ENCODE measurements around the gene REXO5. TPM values are rescaled to one million over a fixed set of nuclear protein-coding genes. Genes with fewer than 3 reads are reported as not detected.
A peak's percentile ranks its signal among the peaks of the same experiment; 100 is the strongest.

Gene REXO5
- total RNA-seq, 1 donor from 2014 or later: 11.8 TPM

DNA sequence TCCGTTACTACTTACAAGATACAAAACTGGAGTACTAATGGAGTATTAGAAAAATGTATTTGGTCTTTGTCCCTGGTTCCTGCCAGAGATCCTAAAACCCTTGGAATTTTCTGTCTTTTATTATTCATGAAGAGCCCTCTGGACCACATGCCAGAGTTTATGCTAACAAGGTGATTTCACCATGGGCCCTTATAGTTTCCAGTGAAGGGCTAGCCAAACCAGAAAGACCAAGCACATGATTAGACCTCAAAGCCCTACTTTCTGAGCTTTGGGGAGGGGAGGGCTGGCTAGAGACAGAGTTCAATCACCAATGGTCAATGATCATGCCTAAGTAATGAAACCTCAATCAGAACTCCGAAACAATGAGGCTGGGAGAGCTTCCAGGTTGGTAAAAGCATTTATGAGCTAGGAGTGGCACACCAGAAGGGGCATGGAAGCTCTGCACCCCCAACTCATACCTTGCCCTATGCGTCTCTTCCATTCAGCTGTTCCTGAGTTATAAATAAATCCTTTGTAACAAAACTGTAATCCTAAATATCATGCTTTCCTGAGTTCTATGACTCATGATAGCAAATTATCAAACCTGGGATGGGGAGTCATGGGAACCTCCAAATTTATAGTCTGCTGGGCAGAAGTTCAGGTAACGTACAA lies 83.4 kb downstream of the REXO5 start:
- no peaks in the 10 kb centered on the region for H3K9me3 Mint-ChIP-seq
- H3K4me3 Mint-ChIP-seq (ENCODE audit: low read depth): no peak overlapping the region
- intact Hi-C loops (cut with micrococcal nuclease): no loop called here
- H3K27ac Mint-ChIP-seq: no peak overlapping the region
- DNase-seq (ENCODE audit: low spot score): no peak
- no peaks in the 10 kb centered on the region for H3K27me3 Mint-ChIP-seq (ENCODE audit: low read depth)
- peaks cover 32% of the 10 kb centered on the region for H3K4me1 Mint-ChIP-seq (ENCODE audit: low read depth)
- H3K36me3 Mint-ChIP-seq (ENCODE audit: low read depth): peaks cover 70% of the 10 kb centered on the region

DNA sequence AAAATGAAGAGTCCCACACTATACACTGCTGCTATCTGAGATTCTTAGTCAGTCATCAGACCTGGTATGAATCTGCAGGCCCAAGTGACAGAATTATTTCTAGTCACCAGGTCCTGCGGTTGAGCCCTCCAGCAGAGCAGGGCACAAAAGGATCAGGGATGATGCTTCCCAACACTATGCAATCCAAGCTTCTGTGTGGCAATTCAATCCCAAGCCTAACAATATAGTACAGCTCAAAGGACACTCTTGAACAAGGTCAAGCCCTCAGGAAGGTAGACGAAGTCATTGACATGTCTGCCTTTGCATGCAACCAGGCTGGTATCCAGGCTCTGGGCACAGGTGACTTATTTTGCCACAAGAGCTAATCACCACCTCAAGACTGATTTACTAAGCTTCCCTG lies 88.1 kb downstream of the REXO5 start:
- Mint-ChIP-seq H3K4me1 (ENCODE audit: low read depth) (peaks cover 42% of the 10 kb centered on the region), H3K27ac (no peak overlapping the region), H3K36me3 (ENCODE audit: low read depth) (peaks cover 74% of the 10 kb centered on the region), H3K27me3 (ENCODE audit: low read depth) (no peaks in the 10 kb centered on the region), H3K9me3 (no peaks in the 10 kb centered on the region), H3K4me3 (ENCODE audit: low read depth) (no peak overlapping the region)
- intact Hi-C loops (cut with micrococcal nuclease): no loop called here
- DNase-seq (ENCODE audit: low spot score): no peak

DNA sequence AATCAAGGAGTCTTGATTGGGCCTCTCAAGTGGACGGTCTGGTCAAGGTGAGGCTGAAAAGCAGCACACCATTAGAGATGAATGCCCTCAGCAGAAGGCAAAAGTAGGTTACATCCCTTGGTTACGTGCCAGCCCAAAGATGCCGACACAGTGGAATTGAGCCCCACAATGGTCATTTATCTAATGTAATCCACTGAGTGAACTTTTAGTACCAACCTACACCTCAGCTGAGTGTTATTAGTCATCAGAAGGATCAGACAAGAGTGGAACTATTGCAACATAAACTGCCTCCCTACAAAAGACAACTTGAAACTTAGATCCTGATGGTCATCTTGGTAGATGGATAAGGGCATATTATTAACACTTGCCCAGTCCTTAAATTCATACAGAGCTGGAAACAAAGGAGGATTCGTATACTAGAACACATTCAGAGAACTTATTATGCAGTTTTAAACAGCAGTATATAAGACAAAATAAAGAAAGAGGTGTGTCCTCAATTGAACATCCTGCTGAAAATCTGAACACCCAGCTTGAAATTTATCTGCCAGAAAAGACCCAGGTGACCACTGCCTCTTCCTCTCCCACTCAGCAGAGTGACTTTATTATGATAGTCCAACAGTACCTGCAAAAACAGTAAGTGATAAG lies 91.0 kb downstream of the REXO5 start:
- Mint-ChIP-seq H3K27ac (peak overlapping the region; percentile 97), H3K4me1 (ENCODE audit: low read depth) (peaks cover 49% of the 10 kb centered on the region), H3K4me3 (ENCODE audit: low read depth) (peak overlapping the region; percentile 90), H3K36me3 (ENCODE audit: low read depth) (peaks cover 75% of the 10 kb centered on the region), H3K9me3 (no peaks in the 10 kb centered on the region), H3K27me3 (ENCODE audit: low read depth) (no peaks in the 10 kb centered on the region)
- intact Hi-C loops (cut with micrococcal nuclease): no loop called here
- no peak for DNase-seq (ENCODE audit: low spot score)

DNA sequence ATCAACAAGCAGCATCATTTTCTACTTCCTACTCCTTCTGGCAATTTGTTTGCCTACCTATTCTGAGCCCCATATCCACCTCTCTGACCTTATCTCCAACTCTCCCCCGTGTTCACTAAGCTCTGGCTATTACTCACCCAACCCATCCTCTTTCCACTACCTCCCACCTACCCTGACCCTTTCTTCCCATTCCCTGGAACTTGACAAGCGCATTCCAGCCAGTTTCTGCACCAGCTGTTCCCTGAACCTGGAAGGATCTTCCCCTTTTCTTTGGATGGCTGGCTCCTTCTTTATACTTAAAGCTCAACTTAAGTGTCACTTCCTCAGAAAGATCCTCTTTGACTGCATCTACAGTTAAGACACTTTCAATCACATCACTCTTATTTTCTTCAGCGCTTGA lies 91.6 kb downstream of the REXO5 start:
- Mint-ChIP-seq H3K27ac (peak overlapping the region; percentile 97), H3K36me3 (ENCODE audit: low read depth) (peaks cover 74% of the 10 kb centered on the region), H3K4me1 (ENCODE audit: low read depth) (peaks cover 52% of the 10 kb centered on the region), H3K4me3 (ENCODE audit: low read depth) (peak overlapping the region; percentile 90), H3K27me3 (ENCODE audit: low read depth) (no peaks in the 10 kb centered on the region), H3K9me3 (no peaks in the 10 kb centered on the region)
- intact Hi-C loops (cut with micrococcal nuclease): no loop called here
- DNase-seq (ENCODE audit: low spot score): no peak

DNA sequence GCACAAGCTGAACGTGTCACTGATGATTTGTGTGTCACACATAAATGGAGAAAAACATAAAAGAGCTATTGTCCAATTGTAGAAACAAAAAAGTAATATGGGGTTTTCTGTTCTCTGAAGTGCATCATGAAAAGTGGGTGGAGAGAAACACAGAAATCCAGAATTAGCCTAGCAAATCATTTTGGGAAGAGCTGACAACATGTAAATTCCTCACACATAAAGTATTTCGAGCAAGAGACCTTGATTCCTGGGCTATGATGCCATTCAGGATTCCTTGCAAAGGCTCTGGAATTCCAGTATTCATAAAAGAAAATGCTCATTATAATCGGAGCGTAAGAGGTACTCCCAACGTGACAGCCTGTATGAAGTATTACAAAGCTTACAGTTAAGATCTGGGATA lies 92.7 kb downstream of the REXO5 start:
- Mint-ChIP-seq H3K36me3 (ENCODE audit: low read depth) (peaks cover 75% of the 10 kb centered on the region), H3K4me1 (ENCODE audit: low read depth) (peaks cover 63% of the 10 kb centered on the region), H3K27ac (peak overlapping the region; percentile 97), H3K4me3 (ENCODE audit: low read depth) (peak overlapping the region; percentile 90), H3K9me3 (no peaks in the 10 kb centered on the region), H3K27me3 (ENCODE audit: low read depth) (no peaks in the 10 kb centered on the region)
- intact Hi-C loops (cut with micrococcal nuclease): no loop called here
- no peak for DNase-seq (ENCODE audit: low spot score)

Other genes starting within 250 kb of the REXO5 start
- 2.3 and 2.6 TPM in 2 replicates for gene ACSM2B, start 230.2 kb upstream of the REXO5 start, total RNA-seq
- gene ACSM1, start 108.8 kb upstream of the REXO5 start, total RNA-seq: 1.6 and 1.7 TPM in 2 replicates
- 46.3 and 47.7 TPM in 2 replicates for gene THUMPD1, start 64.7 kb upstream of the REXO5 start, total RNA-seq
- gene ACSM3, start 42.5 kb upstream of the REXO5 start, total RNA-seq: 3.9 and 5.5 TPM in 2 replicates
- 13.2 and 14.4 TPM in 2 replicates for gene ERI2, start 55 bp upstream of the REXO5 start, total RNA-seq
- gene DCUN1D3, start 93.8 kb downstream of the REXO5 start, total RNA-seq: 17.4 and 19.2 TPM in 2 replicates
- gene LYRM1, start 94.2 kb downstream of the REXO5 start, total RNA-seq: 30.5 and 34.7 TPM in 2 replicates

Measured in activated T-helper 2 cell treated with anti-CD3 and anti-CD28 coated beads, Interferon-gamma antibody, Interleukin-2, Interleukin-4, amounts not matched to agents 10 μg/mL and 5 μg/mL and 100 μg/mL, durations not matched to agents 14 hours and 24 hours and 36 hours (primary cell).